CD4-positive, alpha-beta T cell treated with Interferon gamma for 1 hour (primary cell): ENCODE measurements around the gene PTPN1.
"Not testable (repeated sequence)": the region's sequence is repeated elsewhere in the genome, so short reads cannot be mapped to it uniquely, and the experiment has no call there.

Experiments used
- DNase-seq: peaks from one replicate; pipeline ENCODE4 v3.0.0-alpha.2; 2020

PTPN1 gene

GRCh38 chr20:50620459-50620858 lies 110.3 kb downstream of the PTPN1 start:
- not testable (repeated sequence) for DNase-seq

DNA sequence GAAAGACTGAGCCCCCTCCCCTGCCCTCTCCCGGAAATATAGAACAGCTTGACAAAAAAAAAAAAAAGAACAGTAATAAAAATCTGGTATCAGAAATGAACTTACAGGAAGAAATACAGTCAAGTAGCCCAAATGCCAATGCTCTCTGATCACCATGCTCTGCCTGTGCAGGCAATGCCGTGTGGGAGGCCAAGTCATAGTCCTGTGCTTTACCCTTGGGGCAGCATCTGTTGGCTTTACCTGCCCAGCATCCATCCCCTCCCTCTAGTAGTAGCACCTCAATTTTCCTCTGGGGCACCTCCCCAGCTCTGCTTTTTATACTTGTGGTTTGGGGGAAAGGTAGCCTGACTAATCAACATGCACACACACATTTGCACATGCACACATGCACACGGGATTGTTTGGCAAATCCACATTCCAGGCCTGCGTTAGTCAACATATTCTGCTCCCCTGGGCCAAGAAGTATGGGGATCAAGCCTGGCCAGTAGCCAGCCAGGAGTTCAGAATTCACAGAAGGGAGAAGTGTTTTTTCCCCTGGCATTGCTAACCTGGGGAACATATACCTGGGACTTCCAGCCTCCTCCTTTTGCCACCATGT lies 111.0 kb downstream of the PTPN1 start:
- no peak for DNase-seq

- DNase-seq, result no peak
Measured at GRCh38 chr20:50624351-50625016, 114.3 kb downstream of the PTPN1 start.

GRCh38 chr20:50625986-50626677 lies 115.9 kb downstream of the PTPN1 start:
- no peak for DNase-seq

DNA sequence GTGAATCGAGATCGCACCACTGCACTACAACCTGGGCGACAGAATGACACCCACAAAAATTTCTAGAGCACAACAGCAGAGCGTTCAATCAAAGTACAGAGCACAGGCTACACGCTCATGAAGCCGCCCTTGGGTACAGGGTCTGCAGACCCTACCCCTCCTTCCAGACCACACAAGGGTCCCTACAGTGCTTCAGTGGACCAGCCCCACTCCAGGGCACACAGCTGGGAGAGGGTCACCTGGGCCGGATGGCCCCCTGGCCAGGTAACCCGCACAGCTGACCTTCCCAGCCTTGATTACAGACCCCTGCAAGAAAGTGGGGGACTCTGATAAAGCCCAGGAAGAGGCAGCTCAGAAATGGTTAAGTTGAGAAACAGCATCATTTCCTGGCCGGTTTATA lies 117.6 kb downstream of the PTPN1 start:
- DNase-seq, result no peak

GRCh38 chr20:50628332-50628731 lies 118.1 kb downstream of the PTPN1 start:
- no peak for DNase-seq

GRCh38 chr20:50628853-50629669 lies 118.9 kb downstream of the PTPN1 start:
- DNase-seq, result no peak

- DNase-seq, result no peak
Measured at GRCh38 chr20:50629670-50630045, 119.5 kb downstream of the PTPN1 start.

GRCh38 chr20:50630578-50631263 lies 120.5 kb downstream of the PTPN1 start:
- no peak for DNase-seq

- DNase-seq, result no peak
Measured at GRCh38 chr20:50632236-50632635, 122.1 kb downstream of the PTPN1 start.

GRCh38 chr20:50632701-50633100 lies 122.5 kb downstream of the PTPN1 start:
- DNase-seq, result no peak

DNA sequence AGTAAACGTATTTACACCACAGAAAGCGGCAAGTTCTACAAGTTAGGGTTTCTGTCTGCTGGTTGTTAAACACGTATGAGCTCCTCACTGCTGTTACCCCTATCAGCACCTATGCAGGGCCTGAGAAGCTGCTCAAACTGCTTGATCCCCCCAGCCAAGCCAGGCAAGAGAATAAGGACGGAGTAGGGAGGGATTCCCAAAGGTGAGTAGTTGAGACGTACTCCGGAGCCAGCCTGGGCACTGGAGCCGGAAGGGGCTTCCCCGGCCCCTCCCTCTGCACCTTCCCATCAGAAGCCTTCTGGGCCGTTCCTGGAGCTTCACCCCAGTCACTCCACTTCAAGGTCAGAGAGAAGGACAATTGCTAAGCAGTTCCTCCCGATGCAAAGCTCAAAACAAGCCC lies 123.2 kb downstream of the PTPN1 start:
- no peak for DNase-seq

DNA sequence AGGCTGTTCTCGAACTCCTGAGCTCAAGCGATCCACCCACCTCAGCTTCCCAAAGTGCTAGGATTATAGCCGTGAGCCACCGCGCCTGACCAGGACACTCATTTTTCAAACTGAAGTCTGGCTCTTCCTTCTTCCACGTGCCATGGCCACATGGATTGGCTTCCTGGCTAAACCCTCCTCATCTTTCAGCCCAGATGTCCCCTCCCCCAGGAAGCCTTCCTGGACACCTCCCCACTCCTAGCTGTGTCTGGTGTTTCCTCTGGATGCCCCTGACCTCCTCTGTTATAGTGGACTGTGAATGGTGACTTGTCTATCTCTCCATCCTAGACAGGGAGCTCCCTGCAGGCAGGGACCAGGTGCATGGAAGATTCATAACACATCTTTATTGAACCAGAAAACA lies 124.0 kb downstream of the PTPN1 start:
- no peak for DNase-seq
